WTC11 (cell line): ENCODE results near the gene UBR4.

Source experiments
- ATF1 ChIP-seq: sonication (generic); formaldehyde crosslinking; IDR thresholded peaks from 2 replicates; pipeline ENCODE4 v1.8.1; 2023; ENCODE audit warnings: mild to moderate bottlenecking, moderate library complexity, missing genetic modification reagents
- CTCF ChIP-seq: fragments of 200-600 bp; IDR thresholded peaks from 2 replicates; pipeline ENCODE4 v1.8.0; 2022; ENCODE audit warnings: antibody characterized with exemption
- SMAD3 ChIP-seq: sonication (generic); formaldehyde crosslinking; IDR thresholded peaks from 2 replicates; pipeline ENCODE4 v1.8.0; 2022; ENCODE audit warnings: missing genetic modification reagents, mild to moderate bottlenecking, borderline replicate concordance
- SP1 ChIP-seq: sonication (generic); formaldehyde crosslinking; conservative IDR thresholded peaks from 2 replicates; pipeline ENCODE4 v1.8.1; 2022; ENCODE audit warnings: missing genetic modification reagents
- TP53 ChIP-seq: sonication (generic); formaldehyde crosslinking; IDR thresholded peaks from 2 replicates; pipeline ENCODE4 v1.8.1; 2023; ENCODE audit warnings: mild to moderate bottlenecking, missing genetic modification reagents
- ZBTB21 ChIP-seq: sonication (generic); formaldehyde crosslinking; IDR thresholded peaks from 2 replicates; pipeline ENCODE4 v1.8.1; 2023; ENCODE audit warnings: mild to moderate bottlenecking, missing genetic modification reagents, borderline replicate concordance
- TF ChIP-seq, protein P1 (sequence below): sonication (generic); formaldehyde crosslinking; IDR thresholded peaks from 2 replicates; pipeline ENCODE4 v1.8.1; 2023; ENCODE audit warnings: mild to moderate bottlenecking, missing genetic modification reagents, moderate library complexity
- TF ChIP-seq, protein P2 (sequence below): sonication (generic); formaldehyde crosslinking; IDR thresholded peaks from 2 replicates; pipeline ENCODE4 v1.8.0; 2022; ENCODE audit warnings: mild to moderate bottlenecking, missing genetic modification reagents
- TF ChIP-seq, protein P3 (sequence below): sonication (generic); formaldehyde crosslinking; IDR thresholded peaks from 2 replicates; pipeline ENCODE4 v1.8.0; 2023; ENCODE audit warnings: missing genetic modification reagents, mild to moderate bottlenecking, borderline replicate concordance

DNA sequence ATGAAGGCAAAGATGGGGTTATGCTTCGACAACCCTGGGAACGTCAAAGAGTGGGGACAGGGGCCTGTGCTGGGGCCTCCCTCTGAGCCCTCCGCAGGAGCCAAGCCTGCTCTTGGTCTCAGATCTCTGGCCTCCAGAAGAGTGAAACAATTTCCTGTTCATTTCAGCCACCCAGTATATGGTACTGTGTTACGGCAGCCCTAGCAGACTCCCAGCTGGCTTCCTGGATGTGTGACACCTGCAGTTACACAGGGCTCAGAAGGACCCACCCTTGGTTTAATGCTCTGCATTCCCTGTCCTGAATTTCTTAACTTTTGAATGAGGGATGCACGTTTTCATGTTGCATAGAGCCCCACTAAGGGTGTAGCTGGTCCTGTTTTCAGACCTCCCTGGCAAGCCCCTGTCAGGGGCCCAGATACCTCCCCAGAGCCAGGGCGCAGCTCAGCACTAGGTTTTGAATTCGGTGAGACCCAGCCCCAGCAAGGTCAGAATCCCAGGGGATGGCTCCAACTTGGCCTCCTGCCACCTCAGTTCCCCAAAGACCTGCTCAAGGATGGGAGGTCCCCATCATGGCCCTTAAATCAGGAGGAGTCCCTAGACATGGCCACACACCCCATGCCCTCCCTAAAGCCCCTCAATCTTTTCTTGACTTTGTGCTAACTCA, 174.6 kb downstream of the UBR4 start:
- TF ChIP-seq, protein P1, sequence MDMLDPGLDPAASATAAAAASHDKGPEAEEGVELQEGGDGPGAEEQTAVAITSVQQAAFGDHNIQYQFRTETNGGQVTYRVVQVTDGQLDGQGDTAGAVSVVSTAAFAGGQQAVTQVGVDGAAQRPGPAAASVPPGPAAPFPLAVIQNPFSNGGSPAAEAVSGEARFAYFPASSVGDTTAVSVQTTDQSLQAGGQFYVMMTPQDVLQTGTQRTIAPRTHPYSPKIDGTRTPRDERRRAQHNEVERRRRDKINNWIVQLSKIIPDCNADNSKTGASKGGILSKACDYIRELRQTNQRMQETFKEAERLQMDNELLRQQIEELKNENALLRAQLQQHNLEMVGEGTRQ (CRISPR knock-in tag) = no peak
- no peak for TF ChIP-seq CTCF
- TF ChIP-seq, protein P2, sequence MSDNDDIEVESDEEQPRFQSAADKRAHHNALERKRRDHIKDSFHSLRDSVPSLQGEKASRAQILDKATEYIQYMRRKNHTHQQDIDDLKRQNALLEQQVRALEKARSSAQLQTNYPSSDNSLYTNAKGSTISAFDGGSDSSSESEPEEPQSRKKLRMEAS (CRISPR knock-in tag) = no peak
- TF ChIP-seq SP1 = no peak
- TF ChIP-seq, protein P3, sequence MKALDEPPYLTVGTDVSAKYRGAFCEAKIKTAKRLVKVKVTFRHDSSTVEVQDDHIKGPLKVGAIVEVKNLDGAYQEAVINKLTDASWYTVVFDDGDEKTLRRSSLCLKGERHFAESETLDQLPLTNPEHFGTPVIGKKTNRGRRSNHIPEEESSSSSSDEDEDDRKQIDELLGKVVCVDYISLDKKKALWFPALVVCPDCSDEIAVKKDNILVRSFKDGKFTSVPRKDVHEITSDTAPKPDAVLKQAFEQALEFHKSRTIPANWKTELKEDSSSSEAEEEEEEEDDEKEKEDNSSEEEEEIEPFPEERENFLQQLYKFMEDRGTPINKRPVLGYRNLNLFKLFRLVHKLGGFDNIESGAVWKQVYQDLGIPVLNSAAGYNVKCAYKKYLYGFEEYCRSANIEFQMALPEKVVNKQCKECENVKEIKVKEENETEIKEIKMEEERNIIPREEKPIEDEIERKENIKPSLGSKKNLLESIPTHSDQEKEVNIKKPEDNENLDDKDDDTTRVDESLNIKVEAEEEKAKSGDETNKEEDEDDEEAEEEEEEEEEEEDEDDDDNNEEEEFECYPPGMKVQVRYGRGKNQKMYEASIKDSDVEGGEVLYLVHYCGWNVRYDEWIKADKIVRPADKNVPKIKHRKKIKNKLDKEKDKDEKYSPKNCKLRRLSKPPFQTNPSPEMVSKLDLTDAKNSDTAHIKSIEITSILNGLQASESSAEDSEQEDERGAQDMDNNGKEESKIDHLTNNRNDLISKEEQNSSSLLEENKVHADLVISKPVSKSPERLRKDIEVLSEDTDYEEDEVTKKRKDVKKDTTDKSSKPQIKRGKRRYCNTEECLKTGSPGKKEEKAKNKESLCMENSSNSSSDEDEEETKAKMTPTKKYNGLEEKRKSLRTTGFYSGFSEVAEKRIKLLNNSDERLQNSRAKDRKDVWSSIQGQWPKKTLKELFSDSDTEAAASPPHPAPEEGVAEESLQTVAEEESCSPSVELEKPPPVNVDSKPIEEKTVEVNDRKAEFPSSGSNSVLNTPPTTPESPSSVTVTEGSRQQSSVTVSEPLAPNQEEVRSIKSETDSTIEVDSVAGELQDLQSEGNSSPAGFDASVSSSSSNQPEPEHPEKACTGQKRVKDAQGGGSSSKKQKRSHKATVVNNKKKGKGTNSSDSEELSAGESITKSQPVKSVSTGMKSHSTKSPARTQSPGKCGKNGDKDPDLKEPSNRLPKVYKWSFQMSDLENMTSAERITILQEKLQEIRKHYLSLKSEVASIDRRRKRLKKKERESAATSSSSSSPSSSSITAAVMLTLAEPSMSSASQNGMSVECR (CRISPR knock-in tag) = no peak
- no peak for TF ChIP-seq TP53 (CRISPR knock-in tag)
- no peak for TF ChIP-seq ATF1 (CRISPR knock-in tag)
- TF ChIP-seq ZBTB21 = no peak
- no peak for TF ChIP-seq SMAD3 (CRISPR knock-in tag)
